ENCODE data around the gene TNFRSF9.

Gene TNFRSF9

DNA sequence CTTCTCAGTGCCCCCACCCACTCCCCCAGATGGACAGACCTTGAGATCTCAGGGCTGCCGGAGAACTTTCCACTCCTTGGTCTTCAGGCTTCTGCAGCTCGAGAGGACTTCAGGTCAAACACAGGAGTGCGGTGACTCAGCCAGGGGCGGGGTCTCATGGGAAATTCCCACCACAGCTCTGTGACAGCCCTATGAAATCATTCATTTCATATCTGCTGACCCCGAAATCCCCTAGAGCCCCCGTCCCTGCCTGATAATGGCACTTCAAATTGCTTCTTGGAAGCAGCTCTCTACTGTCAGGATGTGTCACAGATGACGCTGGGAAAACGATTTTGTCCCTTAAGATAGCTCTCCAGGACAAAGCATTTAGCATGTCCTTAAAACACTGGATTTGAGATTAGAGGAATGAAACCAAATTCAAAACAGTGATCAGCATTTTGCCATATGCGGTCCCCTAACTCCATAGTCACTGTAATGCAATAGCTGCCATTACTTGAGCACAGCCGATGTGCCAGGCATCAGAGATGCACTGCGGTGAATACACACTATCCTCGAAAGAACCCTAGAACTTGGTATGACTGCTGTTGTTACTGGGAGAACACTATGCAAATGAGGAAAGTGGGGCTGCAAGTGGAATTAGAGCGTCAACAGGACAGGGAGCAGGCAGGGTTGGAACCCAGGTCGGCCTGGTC is at the start of gene TNFRSF9:
Gene TNFRSF9, minus strand, starts transcription at position 95 of the 692 bp plus-strand sequence. CDS start 845 bp downstream, outside the sequence.
- no peak within 1 kb of the TSS for H3K27ac ChIP-seq
- TF ChIP-seq, protein P1, sequence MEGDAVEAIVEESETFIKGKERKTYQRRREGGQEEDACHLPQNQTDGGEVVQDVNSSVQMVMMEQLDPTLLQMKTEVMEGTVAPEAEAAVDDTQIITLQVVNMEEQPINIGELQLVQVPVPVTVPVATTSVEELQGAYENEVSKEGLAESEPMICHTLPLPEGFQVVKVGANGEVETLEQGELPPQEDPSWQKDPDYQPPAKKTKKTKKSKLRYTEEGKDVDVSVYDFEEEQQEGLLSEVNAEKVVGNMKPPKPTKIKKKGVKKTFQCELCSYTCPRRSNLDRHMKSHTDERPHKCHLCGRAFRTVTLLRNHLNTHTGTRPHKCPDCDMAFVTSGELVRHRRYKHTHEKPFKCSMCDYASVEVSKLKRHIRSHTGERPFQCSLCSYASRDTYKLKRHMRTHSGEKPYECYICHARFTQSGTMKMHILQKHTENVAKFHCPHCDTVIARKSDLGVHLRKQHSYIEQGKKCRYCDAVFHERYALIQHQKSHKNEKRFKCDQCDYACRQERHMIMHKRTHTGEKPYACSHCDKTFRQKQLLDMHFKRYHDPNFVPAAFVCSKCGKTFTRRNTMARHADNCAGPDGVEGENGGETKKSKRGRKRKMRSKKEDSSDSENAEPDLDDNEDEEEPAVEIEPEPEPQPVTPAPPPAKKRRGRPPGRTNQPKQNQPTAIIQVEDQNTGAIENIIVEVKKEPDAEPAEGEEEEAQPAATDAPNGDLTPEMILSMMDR (conservative IDR thresholded peaks at IDR 0.05): no peak
- no peak for TF ChIP-seq ZFX (IDR thresholded peaks at IDR 0.05)

DNA sequence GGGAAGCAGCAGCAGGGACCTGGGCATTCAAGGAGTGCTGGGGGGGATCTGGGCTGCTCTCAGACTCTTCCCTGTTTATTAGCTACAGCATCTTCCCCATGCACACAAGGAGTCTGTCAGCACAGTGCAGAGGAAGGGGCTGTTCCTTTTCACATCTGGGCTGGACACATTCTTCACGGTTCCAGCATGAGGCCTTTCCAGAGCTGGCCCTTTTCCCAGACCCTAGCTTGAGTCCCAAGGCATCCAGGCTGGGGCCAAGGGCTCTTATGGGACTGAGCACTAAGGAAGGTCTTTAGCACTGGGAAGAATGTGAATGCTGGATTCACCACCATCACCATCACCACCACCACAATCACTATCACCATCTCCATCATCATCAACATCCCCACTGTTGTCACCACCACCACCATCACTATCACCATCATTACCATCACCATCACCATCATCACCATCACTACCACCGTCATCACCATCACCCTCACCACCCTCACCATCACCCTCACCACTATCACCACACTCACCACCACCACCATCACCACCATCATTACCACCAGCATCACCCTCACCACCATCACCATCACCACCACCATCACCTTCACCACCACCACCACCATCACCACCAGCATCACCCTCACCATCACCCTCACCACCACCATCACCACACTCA is 49.3 kb upstream of the TNFRSF9 start:
- TF ChIP-seq, protein P1 (conservative IDR thresholded peaks at IDR 0.05): no peak
- no peak for TF ChIP-seq ZFX (IDR thresholded peaks at IDR 0.05)
- no peak overlapping the region for H3K27ac ChIP-seq

GRCh38 chr1:7988576-7988975 is 47.9 kb upstream of the TNFRSF9 start:
- TF ChIP-seq, protein P1 (conservative IDR thresholded peaks at IDR 0.05): no peak
- TF ChIP-seq ZFX (IDR thresholded peaks at IDR 0.05): no peak
- peak overlapping the region; percentile 7; the same call in 1 of the 2 replicates for H3K27ac ChIP-seq

- no peak for TF ChIP-seq ZFX (IDR thresholded peaks at IDR 0.05)
- TF ChIP-seq, protein P1 (conservative IDR thresholded peaks at IDR 0.05): no peak
- peak overlapping the region; percentile 7; the same call in 1 of the 2 replicates for H3K27ac ChIP-seq
Measured at GRCh38 chr1:7987528-7987927, 46.9 kb upstream of the TNFRSF9 start.

GRCh38 chr1:7985851-7986612 is 45.4 kb upstream of the TNFRSF9 start:
- TF ChIP-seq, protein P1 (conservative IDR thresholded peaks at IDR 0.05): no peak
- no peak for TF ChIP-seq ZFX (IDR thresholded peaks at IDR 0.05)
- H3K27ac ChIP-seq: no peak overlapping the region

DNA sequence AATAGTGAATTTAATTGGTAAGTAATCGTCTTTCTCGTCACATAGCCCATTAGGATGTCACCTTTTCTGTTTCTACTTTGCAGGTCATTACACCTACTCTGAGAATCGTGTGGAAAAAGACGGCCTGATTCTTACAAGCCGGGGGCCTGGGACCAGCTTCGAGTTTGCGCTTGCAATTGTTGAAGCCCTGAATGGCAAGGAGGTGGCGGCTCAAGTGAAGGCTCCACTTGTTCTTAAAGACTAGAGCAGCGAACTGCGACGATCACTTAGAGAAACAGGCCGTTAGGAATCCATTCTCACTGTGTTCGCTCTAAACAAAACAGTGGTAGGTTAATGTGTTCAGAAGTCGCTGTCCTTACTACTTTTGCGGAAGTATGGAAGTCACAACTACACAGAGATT is 44.2 kb upstream of the TNFRSF9 start:
- H3K27ac ChIP-seq: no peak overlapping the region
- TF ChIP-seq, protein P1 (conservative IDR thresholded peaks at IDR 0.05): no peak
- TF ChIP-seq ZFX (IDR thresholded peaks at IDR 0.05): no peak

Measured in C4-2B (cell line).